Nephron (organoid): ENCODE measurements around the gene TIMM10B.

Experiments
- H3K27ac Mint-ChIP-seq, 3 experiments: 2 replicates each; pipeline ENCODE4 v1.8.0; 2020; ENCODE audit warnings: mixed read lengths in 3 of 3, mild to moderate bottlenecking in 2 of 3, moderate library complexity in 1 of 3
- H3K27me3 Mint-ChIP-seq: 2 replicates; pipeline ENCODE4 v1.8.0; 2021; ENCODE audit warnings: low read depth, mild to moderate bottlenecking, moderate library complexity, mixed read lengths
- H3K36me3 Mint-ChIP-seq: 2 replicates; pipeline ENCODE4 v1.8.0; 2020; ENCODE audit warnings: low read depth, mixed read lengths
- H3K4me1 Mint-ChIP-seq: 2 replicates; pipeline ENCODE4 v1.8.0; 2020; ENCODE audit warnings: mixed read lengths
- H3K4me3 Mint-ChIP-seq, 3 experiments: 2 replicates each; pipeline ENCODE4 v1.8.0; 2020; ENCODE audit warnings: mild to moderate bottlenecking in 3 of 3, mixed read lengths in 3 of 3, moderate library complexity in 2 of 3
- H3K9me3 Mint-ChIP-seq: 2 replicates; pipeline ENCODE4 v1.8.0; 2020; ENCODE audit warnings: mixed read lengths
- CTCF ChIP-seq, 3 experiments: fragments of 200-600 bp; sonication (generic); IDR thresholded peaks; one replicate each; pipeline ENCODE4 v1.5.0; 2021; ENCODE audit warnings: antibody characterized with exemption in 3 of 3; ENCODE audit not compliant: unreplicated experiment in 3 of 3

The TIMM10B gene

GRCh38 chr11:6486938-6487337, 5.6 kb downstream of the TIMM10B start:
- no peaks in the 10 kb centered on the region for H3K27me3 Mint-ChIP-seq
- H3K9me3 Mint-ChIP-seq, result no peaks in the 10 kb centered on the region
- peaks cover 16% of the 10 kb centered on the region for H3K36me3 Mint-ChIP-seq
- no peak for TF ChIP-seq CTCF (IDR thresholded peaks at IDR 0.05; ENCODE audit: unreplicated experiment in 3 of 3)
- no peak overlapping the region for H3K27ac Mint-ChIP-seq
- no peak overlapping the region for H3K4me3 Mint-ChIP-seq
- H3K4me1 Mint-ChIP-seq, result peaks cover 13% of the 10 kb centered on the region

- Mint-ChIP-seq H3K4me3 (no peak overlapping the region), H3K9me3 (no peaks in the 10 kb centered on the region), H3K36me3 (peaks cover 7% of the 10 kb centered on the region), H3K27me3 (no peaks in the 10 kb centered on the region), H3K27ac (no peak overlapping the region), H3K4me1 (peaks cover 3% of the 10 kb centered on the region)
- TF ChIP-seq CTCF (IDR thresholded peaks at IDR 0.05; ENCODE audit: unreplicated experiment in 3 of 3), result no peak
Observed at GRCh38 chr11:6488342-6488741, 7.0 kb downstream of the TIMM10B start.

DNA sequence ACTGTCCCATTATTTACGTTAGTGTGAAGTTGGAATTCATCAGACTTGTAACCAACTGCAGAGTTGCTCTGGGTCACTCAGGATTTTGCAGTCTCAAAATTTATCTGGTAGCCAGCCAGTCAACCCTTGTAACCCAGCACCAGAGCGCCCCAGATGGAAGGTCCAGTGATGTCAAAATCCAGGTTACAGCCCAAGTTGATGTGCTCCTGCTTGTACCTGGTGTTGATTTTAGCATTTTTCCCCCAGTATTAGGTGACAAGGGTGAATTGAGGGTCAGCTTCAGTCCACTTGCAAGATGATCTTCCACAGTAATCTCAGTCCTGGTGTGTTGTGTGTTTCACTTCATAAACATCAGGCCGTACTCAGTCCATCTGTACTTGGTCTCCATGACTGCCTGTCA, 7.5 kb downstream of the TIMM10B start:
- TF ChIP-seq CTCF (IDR thresholded peaks at IDR 0.05; ENCODE audit: unreplicated experiment in 3 of 3), result no peak
- Mint-ChIP-seq H3K4me1 (no peaks in the 10 kb centered on the region), H3K27ac (no peak overlapping the region), H3K36me3 (peaks cover 4% of the 10 kb centered on the region), H3K4me3 (no peak overlapping the region), H3K27me3 (no peaks in the 10 kb centered on the region), H3K9me3 (no peaks in the 10 kb centered on the region)

- Mint-ChIP-seq H3K9me3 (no peaks in the 10 kb centered on the region), H3K4me3 (no peak overlapping the region), H3K27me3 (no peaks in the 10 kb centered on the region), H3K27ac (no peak overlapping the region), H3K4me1 (no peaks in the 10 kb centered on the region), H3K36me3 (peaks cover 4% of the 10 kb centered on the region)
- no peak for TF ChIP-seq CTCF (IDR thresholded peaks at IDR 0.05; ENCODE audit: unreplicated experiment in 3 of 3)
Observed at GRCh38 chr11:6489306-6489705, 8.0 kb downstream of the TIMM10B start.

- no peak for TF ChIP-seq CTCF (IDR thresholded peaks at IDR 0.05; ENCODE audit: unreplicated experiment in 3 of 3)
- Mint-ChIP-seq H3K36me3 (peaks cover 9% of the 10 kb centered on the region), H3K9me3 (no peaks in the 10 kb centered on the region), H3K27me3 (no peaks in the 10 kb centered on the region), H3K4me1 (no peaks in the 10 kb centered on the region), H3K27ac (no peak within 1 kb of the TSS), H3K4me3 (no peak within 1 kb of the TSS)
Observed at GRCh38 chr11:6497069-6497839, 16.0 kb downstream of the TIMM10B start, which contains the start of gene DNHD1. Gene DNHD1, plus strand, starts transcription at chr11:6497280. Its CDS starts 936 bp downstream, at chr11:6498216.

GRCh38 chr11:6498121-6498520, 16.8 kb downstream of the TIMM10B start:
- Mint-ChIP-seq H3K4me3 (no peak overlapping the region), H3K27ac (no peak overlapping the region), H3K27me3 (no peaks in the 10 kb centered on the region), H3K9me3 (no peaks in the 10 kb centered on the region), H3K36me3 (peaks cover 9% of the 10 kb centered on the region), H3K4me1 (no peaks in the 10 kb centered on the region)
- TF ChIP-seq CTCF (IDR thresholded peaks at IDR 0.05; ENCODE audit: unreplicated experiment in 3 of 3), result no peak
